Measurements from ENCODE around the gene OAT.
A peak's percentile ranks its signal among the peaks of the same experiment; 100 is the strongest.

Gene OAT

DNA sequence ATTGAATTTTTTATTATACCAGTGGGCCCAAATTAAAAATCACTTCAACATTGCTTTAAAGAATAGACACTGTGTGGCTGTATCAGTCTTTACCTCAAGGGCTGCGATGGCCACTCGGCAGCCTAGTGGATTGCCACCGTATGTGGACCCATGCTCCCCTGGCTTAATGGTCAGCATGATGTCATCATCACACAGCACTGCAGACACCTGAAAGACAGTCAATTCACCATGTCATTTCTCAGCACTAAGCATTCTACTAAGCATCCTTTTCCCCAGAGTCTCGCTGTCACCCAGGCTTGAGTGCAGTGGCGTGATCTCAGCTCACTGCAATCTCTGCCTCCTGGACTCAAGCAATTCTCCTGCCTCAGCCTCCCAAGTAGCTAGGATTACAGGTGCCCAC, 17.1 kb downstream of the OAT start:
- no peaks in the 10 kb centered on the region for H3K4me1 ChIP-seq (ENCODE audit: control insufficient read depth, insufficient read depth, low read length)
- H3K9me3 ChIP-seq (ENCODE audit: control insufficient read depth, insufficient read depth, low read length): no peaks in the 10 kb centered on the region
- no peak overlapping the region for H3K4me3 ChIP-seq (ENCODE audit: low read depth, low read length)
- H3K36me3 ChIP-seq (ENCODE audit: control insufficient read depth, insufficient read depth, low read length): peaks cover 68% of the 10 kb centered on the region
- no peaks in the 10 kb centered on the region for H3K27me3 ChIP-seq (ENCODE audit: control insufficient read depth, insufficient read depth, low read length)
- no peak overlapping the region for H3K9ac ChIP-seq (ENCODE audit: low read depth, low read length)
- H3K27ac ChIP-seq (ENCODE audit: low read depth, low read length): no peak overlapping the region

DNA sequence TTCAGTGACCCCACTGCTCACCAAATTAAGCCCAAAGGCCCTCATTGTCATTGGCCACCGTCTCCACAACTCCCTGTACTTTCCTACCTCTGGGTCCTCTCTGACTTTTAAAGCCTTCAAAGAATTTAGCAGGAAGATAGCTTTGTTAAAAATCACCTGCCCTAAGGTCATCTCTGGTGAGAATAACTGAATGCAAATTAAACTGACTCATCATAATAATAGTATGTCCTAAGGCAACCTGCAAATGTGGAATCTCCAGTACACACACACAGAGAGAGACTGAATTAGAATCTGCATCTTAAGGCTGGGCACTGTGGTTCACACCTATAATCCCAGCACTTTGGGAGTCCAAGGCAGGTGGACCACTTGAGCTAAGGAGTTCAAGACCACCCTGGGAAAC, 24.1 kb downstream of the OAT start:
- H3K4me3 ChIP-seq (ENCODE audit: low read depth, low read length): no peak overlapping the region
- no peak overlapping the region for H3K27ac ChIP-seq (ENCODE audit: low read depth, low read length)
- no peaks in the 10 kb centered on the region for H3K27me3 ChIP-seq (ENCODE audit: control insufficient read depth, insufficient read depth, low read length)
- H3K9me3 ChIP-seq (ENCODE audit: control insufficient read depth, insufficient read depth, low read length): no peaks in the 10 kb centered on the region
- H3K9ac ChIP-seq (ENCODE audit: low read depth, low read length): no peak overlapping the region
- peaks cover 14% of the 10 kb centered on the region for H3K36me3 ChIP-seq (ENCODE audit: control insufficient read depth, insufficient read depth, low read length)
- H3K4me1 ChIP-seq (ENCODE audit: control insufficient read depth, insufficient read depth, low read length): peaks cover 7% of the 10 kb centered on the region

DNA sequence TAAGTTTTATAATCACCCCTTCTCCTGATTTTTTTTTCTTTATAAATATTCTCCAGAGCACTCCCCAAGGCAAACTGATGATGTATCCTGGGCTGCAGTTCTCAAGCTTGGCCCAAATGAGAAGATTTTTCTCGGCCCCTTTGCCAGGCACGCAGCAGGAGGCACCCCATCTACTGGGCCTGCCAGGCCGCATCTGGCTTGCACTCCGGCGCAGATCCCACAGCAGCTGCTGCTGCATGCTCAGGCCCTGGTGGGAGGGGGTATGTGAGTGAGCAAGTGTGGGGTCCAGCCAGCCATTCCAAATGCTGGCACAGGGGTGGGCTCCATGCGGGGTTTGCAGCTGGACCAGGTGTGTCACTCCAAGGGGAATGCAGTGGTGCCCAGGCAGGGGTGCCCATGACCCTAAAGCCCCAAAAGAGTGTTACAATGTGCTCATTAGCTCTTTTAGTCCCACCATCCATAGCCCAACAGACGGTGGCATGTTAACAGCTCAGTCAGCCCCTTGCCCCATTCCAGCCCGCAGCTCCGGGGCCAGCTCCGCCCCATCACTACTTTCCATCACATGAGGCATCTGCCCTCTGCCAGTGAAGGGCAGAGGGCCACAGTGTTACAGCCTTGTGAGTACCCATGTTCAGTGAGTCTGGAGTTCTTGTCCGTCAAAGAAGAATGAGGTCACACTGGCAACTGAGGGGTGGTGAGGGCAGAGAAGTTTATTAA, 25.9 kb downstream of the OAT start:
- H3K9me3 ChIP-seq (ENCODE audit: control insufficient read depth, insufficient read depth, low read length): no peaks in the 10 kb centered on the region

DNA sequence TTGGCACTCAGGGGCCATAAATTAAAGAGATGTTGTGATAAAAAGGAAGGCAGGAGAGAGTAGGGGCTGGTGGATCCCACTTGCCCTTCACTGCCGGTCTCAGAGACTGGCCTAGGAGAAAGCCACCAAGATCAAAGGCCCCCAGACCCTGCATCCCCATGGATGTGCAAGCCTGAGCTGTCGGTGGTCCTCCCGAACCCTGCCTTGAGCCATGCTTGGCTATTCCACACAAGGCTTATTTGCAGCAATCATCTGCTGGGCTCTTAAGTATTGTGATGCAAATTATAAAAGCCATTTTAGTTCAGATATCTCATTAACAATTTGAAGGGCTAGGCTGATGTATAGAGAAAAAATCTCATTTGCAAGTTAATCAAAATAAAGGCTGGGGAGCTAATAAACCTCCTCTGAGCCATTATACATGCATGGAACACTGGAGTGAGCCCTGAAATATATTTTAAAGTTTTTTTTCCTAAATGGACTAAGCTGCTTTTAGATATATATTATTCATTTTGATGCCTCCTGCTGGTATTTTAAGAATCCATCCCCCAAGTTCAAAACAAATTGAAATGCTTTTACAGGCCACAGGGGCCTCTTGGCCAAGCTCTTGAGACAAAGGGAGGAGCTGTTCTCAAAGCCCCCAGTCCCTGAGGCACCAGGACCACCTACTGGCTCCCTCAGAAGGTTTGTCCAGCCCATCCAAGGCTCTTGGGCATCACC, 28.1 kb downstream of the OAT start:
- H3K4me1 ChIP-seq (ENCODE audit: control insufficient read depth, insufficient read depth, low read length): peaks cover 7% of the 10 kb centered on the region
- H3K27me3 ChIP-seq (ENCODE audit: control insufficient read depth, insufficient read depth, low read length): peaks cover 7% of the 10 kb centered on the region; the same call in 1 of the 2 replicates
- H3K36me3 ChIP-seq (ENCODE audit: control insufficient read depth, insufficient read depth, low read length): no peaks in the 10 kb centered on the region
- H3K4me3 ChIP-seq (ENCODE audit: low read depth, low read length): no peak overlapping the region
- H3K27ac ChIP-seq (ENCODE audit: low read depth, low read length): no peak overlapping the region
- H3K9me3 ChIP-seq (ENCODE audit: control insufficient read depth, insufficient read depth, low read length): no peaks in the 10 kb centered on the region
- H3K9ac ChIP-seq (ENCODE audit: low read depth, low read length): no peak overlapping the region

More for the DNA sequence above, 25.9 kb downstream of the OAT start:
- peaks cover 7% of the 10 kb centered on the region; the same call in 1 of the 2 replicates for H3K27me3 ChIP-seq (ENCODE audit: control insufficient read depth, insufficient read depth, low read length)
- H3K4me1 ChIP-seq (ENCODE audit: control insufficient read depth, insufficient read depth, low read length): peaks cover 7% of the 10 kb centered on the region
- H3K27ac ChIP-seq (ENCODE audit: low read depth, low read length): no peak overlapping the region
- no peak overlapping the region for H3K4me3 ChIP-seq (ENCODE audit: low read depth, low read length)
- H3K9ac ChIP-seq (ENCODE audit: low read depth, low read length): no peak overlapping the region
- peaks cover 10% of the 10 kb centered on the region for H3K36me3 ChIP-seq (ENCODE audit: control insufficient read depth, insufficient read depth, low read length)

DNA sequence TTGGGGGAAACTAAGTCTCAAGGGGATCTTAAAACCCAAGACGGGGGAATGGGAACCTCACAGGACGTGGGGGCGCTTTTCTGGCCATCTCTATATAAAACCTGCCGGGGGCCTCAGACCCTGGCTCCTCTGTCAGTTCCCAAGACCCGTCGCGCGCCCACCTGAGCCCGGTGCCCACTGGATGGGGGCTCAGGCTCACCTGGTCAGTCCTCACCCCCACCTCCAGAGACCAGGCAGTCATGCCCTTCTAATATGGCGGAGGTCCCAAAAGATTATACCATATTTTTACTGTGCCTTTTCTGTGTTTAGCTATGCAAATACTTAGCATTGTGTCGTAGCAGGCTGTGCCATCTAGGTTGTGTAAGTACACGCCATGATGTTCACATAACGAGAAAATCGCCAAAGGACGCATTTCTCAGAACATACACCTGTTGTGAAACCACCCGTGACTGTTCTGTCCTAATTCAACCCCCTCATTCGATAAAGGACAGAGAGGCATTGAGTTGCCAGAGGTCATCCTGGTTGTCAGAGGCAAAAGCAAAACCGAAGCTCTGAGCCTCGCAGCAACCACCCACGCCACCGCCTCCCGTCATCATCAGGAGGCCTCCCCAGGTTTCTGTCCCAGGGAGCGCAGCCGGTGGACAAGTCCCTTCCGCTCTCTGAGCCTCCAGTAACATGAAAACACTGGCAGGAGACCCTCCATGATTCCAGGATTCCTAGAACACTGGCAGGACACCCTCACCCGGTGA, 28.9 kb downstream of the OAT start:
- no peak overlapping the region for H3K27ac ChIP-seq (ENCODE audit: low read depth, low read length)
- peaks cover 7% of the 10 kb centered on the region; the same call in 1 of the 2 replicates for H3K27me3 ChIP-seq (ENCODE audit: control insufficient read depth, insufficient read depth, low read length)

DNA sequence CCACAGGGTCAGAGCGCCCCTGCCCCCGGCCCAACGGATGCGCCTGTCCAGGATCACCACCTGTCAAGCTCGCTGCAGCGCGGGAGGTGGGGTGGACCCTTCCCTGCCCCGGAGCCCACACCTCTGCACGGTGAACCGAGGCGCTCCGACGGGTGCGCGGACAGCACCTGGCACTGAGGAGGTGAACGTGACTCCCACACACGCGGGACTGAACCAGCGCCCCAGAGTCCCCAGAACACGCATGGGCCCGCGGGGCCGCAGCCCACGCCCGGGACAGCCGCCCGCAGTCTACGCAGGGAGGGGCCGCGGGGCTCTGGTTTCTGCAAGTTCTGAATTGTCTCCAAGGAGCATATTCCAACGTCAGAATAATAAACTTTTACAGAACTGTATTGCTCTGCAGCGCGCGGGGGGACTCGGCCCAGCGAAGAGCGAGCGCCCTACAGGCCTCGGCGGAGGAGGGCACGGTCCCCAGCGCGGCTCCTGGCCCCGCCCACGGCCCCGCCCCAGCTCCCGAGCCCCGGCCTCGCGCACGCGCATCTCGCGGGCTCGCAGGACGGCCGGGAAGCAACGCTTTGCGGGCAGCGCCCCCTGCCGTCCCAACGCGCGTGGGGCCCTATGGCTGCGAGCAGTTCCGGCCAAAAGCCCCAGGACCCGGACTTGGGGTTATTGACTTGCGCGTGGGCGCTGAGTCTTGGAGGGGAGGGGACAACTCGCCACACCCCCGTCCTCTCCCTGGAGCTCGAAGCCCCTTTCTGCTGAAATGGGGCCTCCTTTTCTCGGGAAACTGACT, 29.7 kb downstream of the OAT start:
- peaks cover 7% of the 10 kb centered on the region; the same call in 1 of the 2 replicates for H3K27me3 ChIP-seq (ENCODE audit: control insufficient read depth, insufficient read depth, low read length)
- no peak overlapping the region for H3K9ac ChIP-seq (ENCODE audit: low read depth, low read length)
- no peaks in the 10 kb centered on the region for H3K36me3 ChIP-seq (ENCODE audit: control insufficient read depth, insufficient read depth, low read length)
- H3K27ac ChIP-seq (ENCODE audit: low read depth, low read length): no peak overlapping the region
- H3K4me3 ChIP-seq (ENCODE audit: low read depth, low read length): peak overlapping the region; percentile 55
- H3K4me1 ChIP-seq (ENCODE audit: control insufficient read depth, insufficient read depth, low read length): no peaks in the 10 kb centered on the region
- H3K9me3 ChIP-seq (ENCODE audit: control insufficient read depth, insufficient read depth, low read length): no peaks in the 10 kb centered on the region

More for the DNA sequence above, 28.9 kb downstream of the OAT start:
- no peaks in the 10 kb centered on the region for H3K9me3 ChIP-seq (ENCODE audit: control insufficient read depth, insufficient read depth, low read length)
- H3K4me1 ChIP-seq (ENCODE audit: control insufficient read depth, insufficient read depth, low read length): peaks cover 2% of the 10 kb centered on the region
- H3K4me3 ChIP-seq (ENCODE audit: low read depth, low read length): peak overlapping the region; percentile 55
- no peaks in the 10 kb centered on the region for H3K36me3 ChIP-seq (ENCODE audit: control insufficient read depth, insufficient read depth, low read length)
- H3K9ac ChIP-seq (ENCODE audit: low read depth, low read length): no peak overlapping the region

DNA sequence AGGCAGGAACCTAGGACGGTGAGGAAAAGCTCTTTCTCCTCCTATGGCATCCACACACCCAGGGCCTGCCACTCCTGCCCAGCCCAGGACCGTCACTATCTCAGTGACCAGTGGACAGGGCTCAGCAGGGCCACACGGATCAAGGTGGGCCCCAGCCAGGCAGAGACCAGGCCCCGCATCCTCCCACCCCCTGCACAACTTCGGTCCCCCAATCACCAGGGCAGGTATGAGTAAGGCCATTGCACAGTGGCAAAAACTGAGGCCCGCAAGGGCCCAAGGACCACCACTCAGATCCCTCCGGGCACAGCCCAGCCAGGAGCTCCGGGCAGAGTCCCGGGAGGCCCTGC, 30.3 kb downstream of the OAT start:
- H3K4me1 ChIP-seq (ENCODE audit: control insufficient read depth, insufficient read depth, low read length): no peaks in the 10 kb centered on the region
- H3K4me3 ChIP-seq (ENCODE audit: low read depth, low read length): peak overlapping the region; percentile 55; the same call in 1 of the 2 replicates
- H3K27ac ChIP-seq (ENCODE audit: low read depth, low read length): no peak overlapping the region
- H3K9ac ChIP-seq (ENCODE audit: low read depth, low read length): no peak overlapping the region
- no peaks in the 10 kb centered on the region for H3K9me3 ChIP-seq (ENCODE audit: control insufficient read depth, insufficient read depth, low read length)
- H3K27me3 ChIP-seq (ENCODE audit: control insufficient read depth, insufficient read depth, low read length): peaks cover 7% of the 10 kb centered on the region; the same call in 1 of the 2 replicates
- no peaks in the 10 kb centered on the region for H3K36me3 ChIP-seq (ENCODE audit: control insufficient read depth, insufficient read depth, low read length)

DNA sequence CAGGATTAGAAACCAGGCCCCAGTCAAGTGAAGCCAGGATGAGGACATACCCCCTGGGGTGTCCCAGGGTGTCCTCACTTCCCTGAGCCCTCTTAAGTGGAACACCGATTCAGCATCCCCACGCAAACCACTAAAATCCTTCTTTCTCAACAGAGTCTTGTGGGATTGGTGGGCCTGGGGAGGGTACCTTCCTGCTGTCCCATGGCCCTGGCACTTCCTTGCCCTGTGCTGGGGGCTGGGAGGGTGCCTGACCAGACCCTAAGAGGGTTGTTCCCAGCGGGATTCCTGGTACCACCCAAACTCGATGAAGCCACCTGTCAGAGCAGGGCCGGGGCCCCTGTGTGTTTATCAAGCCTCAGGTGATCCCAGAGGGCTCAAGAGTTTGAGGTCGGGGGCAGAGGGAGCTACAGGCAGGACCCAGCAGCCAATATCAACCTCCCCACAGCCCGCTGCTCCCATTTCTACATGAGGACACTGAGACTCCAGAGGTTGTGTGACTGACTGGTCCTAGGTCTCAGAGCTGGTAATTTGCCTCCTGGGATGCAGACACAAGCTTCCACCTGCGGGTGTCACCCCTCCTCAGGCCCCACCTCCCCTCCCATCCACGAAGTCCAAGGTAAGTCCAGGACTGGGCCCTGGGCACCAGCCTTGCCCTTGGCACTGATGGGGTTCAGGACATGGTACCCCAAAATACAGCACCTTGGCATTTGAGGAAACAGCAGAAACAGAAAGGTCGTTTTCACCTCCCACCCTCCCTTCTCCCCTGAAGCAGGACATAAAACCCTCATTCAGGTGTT, 31.4 kb downstream of the OAT start:
- H3K4me3 ChIP-seq (ENCODE audit: low read depth, low read length): no peak overlapping the region
- H3K27ac ChIP-seq (ENCODE audit: low read depth, low read length): no peak overlapping the region
- no peak overlapping the region for H3K9ac ChIP-seq (ENCODE audit: low read depth, low read length)
- no peaks in the 10 kb centered on the region for H3K36me3 ChIP-seq (ENCODE audit: control insufficient read depth, insufficient read depth, low read length)
- H3K9me3 ChIP-seq (ENCODE audit: control insufficient read depth, insufficient read depth, low read length): no peaks in the 10 kb centered on the region
- no peaks in the 10 kb centered on the region for H3K4me1 ChIP-seq (ENCODE audit: control insufficient read depth, insufficient read depth, low read length)
- H3K27me3 ChIP-seq (ENCODE audit: control insufficient read depth, insufficient read depth, low read length): peaks cover 7% of the 10 kb centered on the region; the same call in 1 of the 2 replicates

DNA sequence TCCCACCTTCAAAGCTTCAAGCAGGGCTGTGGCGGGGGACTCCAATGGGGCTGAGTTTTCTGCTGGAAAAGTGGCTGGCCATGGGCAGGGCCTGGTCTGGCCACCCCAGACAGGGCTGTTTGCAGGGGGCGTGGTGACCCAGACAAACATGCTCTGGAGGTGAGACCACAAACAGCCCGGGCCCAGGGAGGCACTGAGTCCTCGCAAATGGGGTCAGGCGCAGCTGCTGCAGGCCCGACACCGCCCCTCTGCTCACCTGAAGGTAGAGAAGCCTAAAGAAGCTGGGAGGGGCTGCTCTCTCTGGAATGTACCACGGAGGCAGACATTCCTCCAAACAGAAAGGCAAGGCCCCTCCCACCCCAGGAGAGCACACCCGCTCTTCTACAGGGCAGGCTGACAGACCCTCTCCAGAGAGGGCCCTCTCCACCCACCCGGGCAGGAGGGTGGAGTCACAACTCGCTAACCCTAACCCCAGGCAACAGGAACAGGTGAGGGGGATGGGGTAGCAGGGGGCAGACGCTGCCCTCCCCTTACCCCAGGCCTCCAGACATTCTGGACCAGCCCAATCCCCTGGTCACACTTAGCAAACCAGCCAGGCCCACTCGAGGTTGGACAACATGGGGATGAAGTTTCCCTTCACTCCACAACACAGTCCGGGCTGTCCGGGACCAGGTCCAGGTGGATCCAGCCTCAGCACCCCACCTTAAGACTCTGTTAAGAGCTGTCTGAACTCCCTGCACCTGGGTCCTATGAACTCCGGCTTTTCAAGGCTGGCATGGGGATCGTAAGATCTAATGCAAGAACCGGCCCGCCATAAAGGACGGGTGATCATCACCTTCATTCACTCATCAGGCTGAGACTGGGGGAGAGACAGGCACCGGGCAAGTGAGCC, 32.3 kb downstream of the OAT start:
- Histone ChIP-seq H3K4me3 (ENCODE audit: low read depth, low read length) (no peak overlapping the region), H3K9ac (ENCODE audit: low read depth, low read length) (no peak overlapping the region), H3K27ac (ENCODE audit: low read depth, low read length) (no peak overlapping the region), H3K9me3 (ENCODE audit: control insufficient read depth, insufficient read depth, low read length) (no peaks in the 10 kb centered on the region), H3K4me1 (ENCODE audit: control insufficient read depth, insufficient read depth, low read length) (no peaks in the 10 kb centered on the region), H3K27me3 (ENCODE audit: control insufficient read depth, insufficient read depth, low read length) (peaks cover 7% of the 10 kb centered on the region; the same call in 1 of the 2 replicates), H3K36me3 (ENCODE audit: control insufficient read depth, insufficient read depth, low read length) (no peaks in the 10 kb centered on the region)
